GM23248 (cell line): ENCODE results near the gene ABTB1.

ENCODE experiments used
- EZH2 ChIP-seq: fragments of 200-600 bp; sonication (generic); IDR thresholded peaks from 2 replicates; pipeline ENCODE4 v1.6.1; 2018; ENCODE audit warnings: antibody characterized with exemption, mild to moderate bottlenecking; ENCODE audit not compliant: insufficient read depth, poor library complexity, severe bottlenecking
- EZH2phosphoT487 ChIP-seq: fragments of 200-600 bp; sonication (generic); IDR thresholded peaks from 2 replicates; pipeline ENCODE4 v1.6.1; 2018; ENCODE audit warnings: antibody characterized with exemption, moderate library complexity, mild to moderate bottlenecking, low read depth; ENCODE audit not compliant: insufficient read depth

DNA sequence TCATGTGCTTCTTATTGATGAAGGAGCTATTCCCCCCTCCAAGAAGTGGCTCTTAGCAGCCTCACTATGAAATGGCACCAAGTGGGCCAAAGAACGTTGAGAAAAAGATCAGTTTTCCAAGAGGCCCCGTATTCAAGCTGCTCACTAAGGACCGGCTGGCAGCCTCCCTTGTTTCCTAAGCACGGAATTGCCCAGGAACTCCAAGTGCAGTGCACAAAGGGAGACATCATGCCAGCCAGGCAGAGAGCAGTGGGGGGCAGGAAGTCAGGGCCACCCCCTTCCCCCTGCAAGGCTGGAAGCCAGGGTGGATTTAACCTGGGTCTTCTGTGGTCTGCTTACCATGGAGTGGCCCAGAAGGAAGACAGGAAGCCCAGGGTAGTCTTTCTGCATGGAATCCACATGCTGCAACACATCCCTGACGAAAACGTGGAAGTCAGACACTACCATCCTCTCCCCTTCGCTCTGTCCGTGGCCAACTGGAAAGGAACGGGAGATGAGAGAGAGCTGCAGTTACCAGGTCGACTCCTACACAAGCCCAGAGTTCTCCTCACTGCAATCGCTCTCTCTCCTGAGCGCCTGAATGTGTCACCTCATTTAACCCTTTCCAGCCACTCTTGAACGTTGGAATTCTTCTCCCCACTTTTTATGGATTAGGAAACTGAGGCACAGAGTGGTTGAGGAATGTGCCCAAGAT, 49.5 kb downstream of the ABTB1 start:
- TF ChIP-seq EZH2, result no peak
- no peak for TF ChIP-seq EZH2phosphoT487
